GM12873 (cell line): ENCODE measurements around the gene AHSA1.

Experiments used
- CTCF ChIP-seq: IDR thresholded peaks from 2 replicates; pipeline ENCODE4 v1.5.1; 2012; ENCODE audit warnings: low read depth, mild to moderate bottlenecking, moderate library complexity, low read length, control low read depth; ENCODE audit not compliant: insufficient read depth; ENCODE audit errors: missing control alignments

The AHSA1 gene

DNA sequence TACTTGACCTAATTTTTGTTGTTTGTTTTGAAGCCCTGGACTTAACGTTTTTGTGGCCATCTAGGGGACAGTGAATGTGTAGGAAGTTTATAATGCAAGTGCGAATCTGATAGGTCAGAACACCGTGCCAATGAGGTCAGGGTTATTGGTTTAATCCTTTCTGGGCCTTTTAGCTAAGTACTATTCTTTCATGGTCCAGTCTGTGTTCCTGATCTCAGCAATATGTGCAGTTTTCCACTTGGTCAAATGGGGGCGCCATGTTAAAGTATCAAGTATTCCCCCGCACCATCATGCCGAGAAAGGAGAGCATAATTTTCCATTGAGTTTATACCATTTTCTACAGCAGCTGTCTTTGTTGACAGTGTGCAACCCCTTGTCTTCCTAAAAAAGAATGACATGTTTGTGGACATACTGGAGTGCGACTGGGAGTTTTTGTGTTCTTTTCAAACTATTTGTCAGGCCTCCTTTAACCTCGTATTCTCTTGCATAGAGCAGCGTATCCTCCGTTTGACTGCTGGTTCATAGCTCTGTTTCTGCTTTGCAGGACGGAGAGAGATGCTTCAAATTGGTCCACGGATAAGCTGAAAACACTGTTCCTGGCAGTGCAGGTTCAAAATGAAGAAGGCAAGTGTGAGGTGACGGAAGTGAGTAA lies 1.3 kb downstream of the AHSA1 start:
- peak; percentile 76 for TF ChIP-seq CTCF

DNA sequence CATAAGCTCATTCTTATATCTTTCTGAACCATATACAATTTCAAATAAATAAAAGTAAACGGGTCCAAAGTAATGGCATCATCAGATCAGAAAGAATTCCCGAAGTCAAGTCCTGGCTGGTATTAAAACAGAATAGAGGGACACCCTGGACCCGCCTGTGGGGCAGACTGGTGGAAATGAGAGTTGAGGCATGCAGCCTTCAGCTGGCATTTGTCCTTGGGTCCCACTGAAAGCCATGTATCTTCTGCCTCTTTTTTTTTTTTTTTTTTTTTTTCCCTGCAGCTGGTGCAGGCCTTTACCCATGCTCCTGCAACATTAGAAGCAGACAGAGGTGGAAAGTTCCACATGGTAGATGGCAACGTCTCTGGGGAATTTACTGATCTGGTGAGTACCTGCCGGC lies 9.9 kb downstream of the AHSA1 start:
- no peak for TF ChIP-seq CTCF

DNA sequence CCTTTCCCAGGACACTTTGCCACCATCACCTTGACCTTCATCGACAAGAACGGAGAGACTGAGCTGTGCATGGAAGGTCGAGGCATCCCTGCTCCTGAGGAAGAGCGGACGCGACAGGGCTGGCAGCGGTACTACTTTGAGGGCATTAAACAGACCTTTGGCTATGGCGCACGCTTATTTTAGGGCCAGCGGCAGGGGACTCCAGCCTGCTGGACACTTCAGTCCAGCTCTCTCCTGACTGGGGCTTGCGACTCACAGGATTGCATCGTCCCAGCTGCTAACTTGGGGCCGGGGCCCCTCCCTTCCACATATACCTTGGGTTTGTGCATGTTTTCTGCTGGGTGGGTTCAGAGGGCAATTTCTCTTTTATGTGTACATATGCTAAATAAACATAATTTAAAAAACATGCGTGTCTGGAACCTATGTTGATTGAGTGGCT lies 11.2 kb downstream of the AHSA1 start:
- no peak for TF ChIP-seq CTCF

DNA sequence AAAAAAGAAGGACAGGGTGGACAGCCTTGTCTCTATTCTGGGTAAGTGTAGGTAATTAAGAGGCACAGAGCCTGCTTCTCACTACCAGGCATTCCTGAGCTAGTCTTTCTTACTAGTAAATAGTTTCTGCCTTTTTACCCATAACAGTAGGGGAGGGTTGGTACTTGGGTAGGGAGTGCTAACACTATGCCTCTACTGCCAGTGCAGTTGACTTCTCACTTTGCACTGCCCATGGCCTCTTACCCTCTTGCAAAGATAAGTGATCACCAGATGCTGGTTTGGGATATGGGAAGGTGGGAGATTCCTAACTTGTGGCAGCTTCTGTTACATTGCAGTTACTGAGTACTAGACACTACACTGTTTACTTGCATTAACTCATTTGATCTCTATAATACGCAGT lies 11.6 kb downstream of the AHSA1 start:
- TF ChIP-seq CTCF = no peak

DNA sequence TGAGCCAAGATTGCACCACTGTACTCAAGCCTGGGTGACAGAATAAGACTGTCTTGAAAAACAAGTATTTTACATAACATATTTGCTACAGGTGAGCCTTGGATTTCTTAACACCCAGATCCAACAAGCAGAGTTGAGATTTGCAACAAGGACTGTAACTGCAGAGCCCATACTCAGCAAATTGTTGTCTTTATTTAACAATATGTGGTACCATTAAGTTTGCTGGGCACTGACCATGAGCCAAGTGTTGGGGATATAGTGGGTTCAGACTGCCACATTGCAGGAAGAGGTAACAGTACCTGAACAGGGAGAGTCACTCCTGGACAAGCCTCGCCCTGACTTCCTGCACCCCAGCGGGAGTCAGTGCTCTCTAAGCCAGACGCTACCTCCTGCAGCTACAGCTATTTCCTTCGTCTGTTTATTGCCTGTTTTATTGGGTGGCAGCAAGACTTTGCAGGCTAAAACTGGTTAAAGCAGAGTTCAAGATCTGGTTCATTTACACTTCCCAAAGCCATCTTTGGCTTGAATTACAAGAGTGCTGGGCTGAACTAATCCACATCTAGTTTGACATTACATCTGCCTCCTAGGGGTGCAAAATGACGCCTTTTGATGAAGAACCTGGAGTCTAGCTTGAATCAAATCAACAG lies 12.5 kb downstream of the AHSA1 start:
- no peak for TF ChIP-seq CTCF

- TF ChIP-seq CTCF = no peak
Observed at GRCh38 chr14:77473921-77474320, 16.0 kb downstream of the AHSA1 start.

DNA sequence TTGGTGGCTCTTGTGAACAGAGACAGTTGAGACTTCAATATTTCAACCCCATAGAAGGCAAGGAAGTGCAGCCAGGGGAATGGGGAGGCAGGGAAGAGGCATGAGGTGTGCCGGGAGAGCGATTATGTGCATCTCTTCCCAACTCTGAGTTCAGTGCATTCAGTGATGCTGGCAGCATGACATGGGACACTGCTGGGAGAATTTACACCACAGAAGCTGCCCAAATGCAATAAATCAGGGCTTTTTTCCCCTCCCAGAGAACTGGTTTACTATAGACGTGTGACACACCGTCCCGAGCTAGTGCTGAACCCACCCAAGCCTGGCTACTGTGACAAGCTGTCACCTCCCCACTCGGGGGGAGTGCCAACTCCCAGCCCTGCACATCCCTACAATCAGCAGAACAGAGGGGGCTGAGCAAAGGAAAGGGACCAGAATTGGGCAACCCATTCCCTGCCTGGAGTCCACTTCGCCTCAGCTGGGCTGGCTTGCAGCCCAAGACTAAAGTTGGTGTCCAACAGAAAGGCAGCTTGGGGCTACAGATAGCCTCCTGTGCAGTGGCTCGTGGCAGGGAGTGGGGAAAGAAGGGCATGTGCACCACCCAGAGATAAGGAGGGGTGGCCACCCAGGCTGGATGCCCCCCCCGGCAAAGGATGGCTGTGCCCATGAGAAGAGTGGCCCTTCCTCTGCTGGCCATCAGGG lies 16.7 kb downstream of the AHSA1 start:
- no peak for TF ChIP-seq CTCF
